ENCODE data around the gene POU6F1. TPM values are rescaled to one million over a fixed set of nuclear protein-coding genes. Genes with fewer than 3 reads are reported as not detected.

Gene POU6F1
- total and polyA plus RNA-seq, 10 of the 15 experiments (the other 5 are each of a cell fraction or from before 2014, with no cell fraction given) = 0.26 to 4.2 (median 1.2) TPM

- no peaks in the 10 kb centered on the region; a peak in 1 of 4 replicates for H3K36me3 ChIP-seq (ENCODE audit: control insufficient read depth in 2 of 2, insufficient read depth in 2 of 2, low read length in 1 of 2)
- ChIA-PET CTCF (no interaction called here), POLR2A (interaction anchor here (0.5 kb wide), 1 partner anchor 78 kb away, joined by 4 read pairs; no protein-coding TSS in a partner anchor), SMC1A (ENCODE audit: uncharacterized antibody, unreplicated experiment) (no interaction called here), RAD21 (ENCODE audit: unreplicated experiment) (no interaction called here)
- TF ChIP-seq CUX1 (IDR thresholded peaks at IDR 0.05; ENCODE audit: insufficient replicate concordance, low read depth, low read length) = no peak
- no peak for TF ChIP-seq GATAD2B (conservative IDR thresholded peaks at IDR 0.05; ENCODE audit: low read depth)
- TF ChIP-seq SUZ12 (IDR thresholded peaks at IDR 0.05; ENCODE audit: unreplicated experiment) = no peak
- TF ChIP-seq NFYA (IDR thresholded peaks at IDR 0.05; ENCODE audit: borderline replicate concordance, low read depth, low read length) = no peak
- BruUV-seq (replicated peaks) = no TSS peak
- no peak overlapping the region for H3K4me2 ChIP-seq (ENCODE audit: control insufficient read depth, insufficient read depth)
- peaks cover 2% of the 10 kb centered on the region for H3K79me2 ChIP-seq (ENCODE audit: control insufficient read depth, insufficient read depth, low read length)
- in situ Hi-C loops (cut with MboI) = no loop called here
- no peak for ATAC-seq
- no peak overlapping the region for H3K4me3 ChIP-seq
- no peak overlapping the region for H2AFZ ChIP-seq (ENCODE audit: control insufficient read depth, low read depth, low read length)
- no peaks in the 10 kb centered on the region for H3K9me3 ChIP-seq (replicated peaks; ENCODE audit: control insufficient read depth, insufficient read depth, low read length)
- no peak overlapping the region for H3K9ac ChIP-seq (ENCODE audit: control insufficient read depth, insufficient read depth, low read length)
- no peaks in the 10 kb centered on the region for H4K20me1 ChIP-seq (ENCODE audit: control insufficient read depth, insufficient read depth)
- H3K27me3 ChIP-seq (replicated peaks in 1 of 2; ENCODE audit: control insufficient read depth in 2 of 2, insufficient read depth in 2 of 2, low read length in 1 of 2) = no peaks in the 10 kb centered on the region
- DNase-seq (ENCODE audit: low read depth, low spot score) = no peak
- FAIRE-seq = no peak
- intact Hi-C loops (cut with micrococcal nuclease; ENCODE audit: unreplicated experiment) = no loop called here
- H3K4me1 ChIP-seq (ENCODE audit: control insufficient read depth, insufficient read depth, low read length) = no peaks in the 10 kb centered on the region
- no peak overlapping the region for H3K27ac ChIP-seq (ENCODE audit: control insufficient read depth, insufficient read depth)
- WGBS (ENCODE audit: insufficient coverage, insufficient replicate concordance, low lambda C conversion rate, missing lambda C conversion rate) = 100% methylated on average over 1 of the region's 1 CpG
Observed at GRCh38 chr12:51147309-51147708, 70.6 kb downstream of the POU6F1 start.
